GM12878 (cell line): ENCODE measurements around the gene ITPKB. TPM values are rescaled to one million over a fixed set of nuclear protein-coding genes. Genes with fewer than 3 reads are reported as not detected.

Experiments used
- ATAC-seq: fragments of 200-7000 bp; cut with Tn5 transposase; 3 replicates; pipeline ENCODE4 v1.9.1; 2020; ENCODE audit warnings: mild to moderate bottlenecking, moderate library complexity
- BruUV-seq: library from RNA; stranded (reverse); fragments of 400-500 nt; replicated peaks from 2 replicates; lab custom pipeline; 2021; lab: Mats Ljungman, UMichigan
- CTCF ChIA-PET: fragments of 300-600 bp; sonication (Branson Sonifier 250); formaldehyde crosslinking; extraction: SDS; loops from one replicate; lab custom pipeline; 2021; ENCODE audit warnings: inconsistent platforms; lab: Yijun Ruan, JAX
- POLR2A ChIA-PET: fragments of 350-600 bp; formaldehyde crosslinking; extraction: SDS; loops from one replicate; lab custom pipeline; 2021; ENCODE audit warnings: inconsistent platforms; lab: Charles Lee
- RAD21 ChIA-PET: fragments of 300-600 bp; sonication (Branson Sonifier 250); formaldehyde crosslinking; loops from one replicate; lab custom pipeline; 2023; ENCODE audit warnings: antibody characterized with exemption; ENCODE audit not compliant: unreplicated experiment; lab: Charles Lee
- SMC1A ChIA-PET: fragments of 300-600 bp; sonication (Branson Sonifier 250); formaldehyde crosslinking; loops from one replicate; lab custom pipeline; 2023; ENCODE audit not compliant: unreplicated experiment, uncharacterized antibody; lab: Charles Lee
- DNase-seq: peaks from one replicate; pipeline ENCODE4 v3.0.0-alpha.2; 2011; ENCODE audit warnings: low read depth, low spot score
- FAIRE-seq: peaks from 3 replicates; lab custom pipeline; 2011; peaks lifted over from hg19 to GRCh38; lab: Jason Lieb, UNC
- H2AFZ ChIP-seq: 2 replicates; pipeline ENCODE4 v1.6.0; 2011; ENCODE audit warnings: low read depth, low read length, control low read depth; ENCODE audit not compliant: control insufficient read depth
- H3K27ac ChIP-seq: 2 replicates; pipeline ENCODE4 v1.5.1; 2011; ENCODE audit warnings: control low read depth; ENCODE audit not compliant: control insufficient read depth, insufficient read depth
- H3K27me3 ChIP-seq, 2 experiments: replicated peaks in 1 of 2; 2 replicates each; pipeline versions ENCODE4 v1.6.0 to v1.6.1; 2011; ENCODE audit warnings: low read length in 1 of 2; ENCODE audit not compliant: control insufficient read depth in 2 of 2, insufficient read depth in 2 of 2
- H3K36me3 ChIP-seq, 2 experiments: 2 replicates each; pipeline ENCODE4 v1.5.1; 2011; ENCODE audit warnings: low read length in 1 of 2; ENCODE audit not compliant: control insufficient read depth in 2 of 2, insufficient read depth in 2 of 2
- H3K4me1 ChIP-seq: 2 replicates; pipeline ENCODE4 v1.6.1; 2011; ENCODE audit warnings: mild to moderate bottlenecking, low read length, moderate library complexity, mixed read lengths; ENCODE audit not compliant: control insufficient read depth, insufficient read depth
- H3K4me2 ChIP-seq: 2 replicates; pipeline ENCODE4 v1.6.0; 2011; ENCODE audit warnings: control low read depth; ENCODE audit not compliant: control insufficient read depth, insufficient read depth
- H3K4me3 ChIP-seq: fragments of 200-600 bp; sonication (generic); 2 replicates; pipeline ENCODE4 v1.5.1; 2016
- H3K79me2 ChIP-seq: 2 replicates; pipeline ENCODE4 v1.6.0; 2011; ENCODE audit warnings: low read length; ENCODE audit not compliant: control insufficient read depth, insufficient read depth
- H3K9ac ChIP-seq: 2 replicates; pipeline ENCODE4 v1.8.0; 2011; ENCODE audit warnings: low read length, control low read depth, mixed read lengths; ENCODE audit not compliant: control insufficient read depth, insufficient read depth
- H3K9me3 ChIP-seq: replicated peaks from 3 replicates; pipeline ENCODE4 v1.5.1; 2011; ENCODE audit warnings: mild to moderate bottlenecking, low read length; ENCODE audit not compliant: control insufficient read depth, insufficient read depth
- H4K20me1 ChIP-seq: 2 replicates; pipeline ENCODE4 v1.6.0; 2011; ENCODE audit not compliant: control insufficient read depth, insufficient read depth
- BACH1 ChIP-seq: fragments of 450-650 bp; IDR thresholded peaks from 2 replicates; pipeline ENCODE4 v1.6.1; 2017; ENCODE audit warnings: mild to moderate bottlenecking, borderline replicate concordance
- CBX5 ChIP-seq: sonication (generic); IDR thresholded peaks from 2 replicates; pipeline ENCODE4 v1.6.1; 2016; ENCODE audit warnings: low read depth, moderate library complexity, mild to moderate bottlenecking, inconsistent platforms
- CREM ChIP-seq: IDR thresholded peaks from 2 replicates; pipeline ENCODE4 v1.6.1; 2014; ENCODE audit warnings: antibody characterized with exemption, low read depth
- ETV6 ChIP-seq, 2 experiments: fragments of 450-650 bp in 1 of 2; IDR thresholded peaks in 1 of 2; conservative IDR thresholded peaks in 1 of 2; 2 replicates each; pipeline ENCODE4 v1.6.1; 2014; ENCODE audit warnings: antibody characterized with exemption in 1 of 2, borderline replicate concordance in 1 of 2, low read depth in 1 of 2, mild to moderate bottlenecking in 1 of 2, moderate library complexity in 1 of 2
- MLLT1 ChIP-seq: fragments of 450-650 bp; IDR thresholded peaks from 2 replicates; pipeline ENCODE4 v1.6.1; 2016; ENCODE audit warnings: mild to moderate bottlenecking
- NFIC ChIP-seq: IDR thresholded peaks from 2 replicates; pipeline ENCODE4 v1.6.1; 2012; ENCODE audit warnings: low read depth, mild to moderate bottlenecking, inconsistent platforms, low read length, moderate library complexity
- SP1 ChIP-seq: IDR thresholded peaks from one replicate; pipeline ENCODE4 v1.6.1; 2011; ENCODE audit warnings: low read depth, low read length
- SREBF2 ChIP-seq: IDR thresholded peaks from 2 replicates; pipeline ENCODE4 v1.6.1; 2012; ENCODE audit warnings: mild to moderate bottlenecking, low read length
- WGBS: methylation state at CpG from one replicate; pipeline ENCODE4 v1.1.6; 2016; ENCODE audit warnings: low lambda C conversion rate; ENCODE audit not compliant: insufficient replicate concordance, insufficient coverage; ENCODE audit errors: missing lambda C conversion rate; 5-methylcytosine and 5-hydroxymethylcytosine counted together
- in situ Hi-C: fragments of 300-500 bp; cut with MboI; formaldehyde crosslinking; loops from 9 replicates; pipeline ENCODE4 v1.14.3; 2018; ENCODE audit warnings: mixed read lengths
- intact Hi-C: fragments of 100-400 bp; cut with micrococcal nuclease; formaldehyde crosslinking; loops from one replicate; pipeline ENCODE4 v1.14.2; 2022; ENCODE audit not compliant: unreplicated experiment
- polyA plus RNA-seq, 11 experiments: library from polyadenylated mRNA; depleted of rRNA in 4 of 11; unstranded in 6 of 11; stranded (reverse) in 5 of 11; fragments of >200 nt; fragmentation: Nextera tagmentation in 4 of 11; fragmentation: Illumina TruSeq in 1 of 11; extraction: Ambion mirVana in 4 of 11; extraction: Trizol in 1 of 11; gene quantifications; 1 replicate in 1 of 11; 2 replicates in 10 of 11; pipeline versions ENCODE4 v1.2.1 to v1.2.3, GENCODE V29; 2011 to 2016; ENCODE audit warnings: inconsistent platforms in 2 of 11, missing spikeins in 2 of 11, low read depth in 1 of 11
- total RNA-seq, 4 experiments: library from RNA; depleted of rRNA in 3 of 4; stranded (reverse); fragments of >200 nt in 3 of 4; fragmentation: Illumina TruSeq in 1 of 4; extraction: Trizol in 1 of 4; gene quantifications; 2 replicates each; pipeline versions ENCODE4 v1.2.1 to v1.2.3, GENCODE V29; 2013 to 2021
- TF ChIP-seq, protein P1 (sequence below): fragments of 450-650 bp; conservative IDR thresholded peaks from 2 replicates; pipeline ENCODE4 v1.6.1; 2017; ENCODE audit warnings: mild to moderate bottlenecking, moderate library complexity
- TF ChIP-seq, protein P2 (sequence below): fragments of 450-650 bp; IDR thresholded peaks from 2 replicates; pipeline ENCODE4 v1.6.1; 2018; ENCODE audit warnings: borderline replicate concordance, mild to moderate bottlenecking; ENCODE audit not compliant: partially characterized antibody

The ITPKB gene
- total and polyA plus RNA-seq, 10 of the 15 experiments (the other 5 are each of a cell fraction or from before 2014, with no cell fraction given), result 1.3 to 38.7 (median 12.9) TPM

DNA sequence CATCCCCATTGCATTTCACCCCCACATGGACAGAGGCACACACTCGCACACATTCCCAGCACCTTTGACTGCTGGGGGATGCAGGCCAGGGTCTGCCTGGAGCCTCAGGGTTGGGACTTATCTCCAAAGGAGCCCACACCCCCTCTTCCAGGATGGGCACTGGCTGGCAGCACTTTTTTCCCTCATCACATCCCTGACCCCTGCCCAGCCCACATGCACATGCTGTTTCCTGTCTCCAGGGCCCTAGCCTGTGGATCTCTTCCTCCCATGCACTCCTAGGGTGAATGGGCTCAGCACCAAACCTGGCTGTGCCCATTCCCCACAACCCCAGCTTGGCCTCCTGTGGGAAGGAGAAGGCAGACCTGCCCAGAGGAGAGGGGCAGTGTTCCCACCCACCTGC lies 131.3 kb downstream of the ITPKB start:
- Histone ChIP-seq H3K4me1 (no peaks in the 10 kb centered on the region), H4K20me1 (no peaks in the 10 kb centered on the region), H3K27ac (no peak overlapping the region), H3K9ac (no peak overlapping the region), H3K4me2 (no peak overlapping the region), H3K36me3 (no peaks in the 10 kb centered on the region), H3K4me3 (no peak overlapping the region), H3K9me3 (no peaks in the 10 kb centered on the region), H2AFZ (no peak overlapping the region), H3K27me3 (peaks cover 0 to 1% of the 10 kb centered on the region in 2 experiments; a peak in 3 of 4 replicates), H3K79me2 (no peaks in the 10 kb centered on the region)
- BruUV-seq, result no TSS peak
- SMC1A ChIA-PET, result interaction anchor here (2.2 kb wide), 1 partner anchor 183 kb away, joined by 8 read pairs; no protein-coding TSS in a partner anchor
- FAIRE-seq (no peak), DNase-seq (no peak), ATAC-seq (no peak)
- in situ Hi-C loops, result no loop called here
- POLR2A ChIA-PET, result no interaction called here
- intact Hi-C loops, result loop anchor here (1.0 to 10.0 kb wide), 3 partner anchors 61 to 483 kb away; partner anchors contain the start of gene STUM
- 77% methylated on average over 1 of the region's 1 CpG for WGBS
- CTCF ChIA-PET, result interaction anchor here (1.0 to 2.2 kb wide), 10 partner anchors 8 to 504 kb away, joined by 3 to 15 read pairs (median 4); no protein-coding TSS in a partner anchor
- RAD21 ChIA-PET, result interaction anchor here (1.0 kb wide), 1 partner anchor 275 kb away, joined by 3 read pairs; no protein-coding TSS in a partner anchor
- TF ChIP-seq BACH1 (no peak), CREM (no peak), SREBF2 (no peak), SP1 (no peak)
- TF ChIP-seq, protein P1, sequence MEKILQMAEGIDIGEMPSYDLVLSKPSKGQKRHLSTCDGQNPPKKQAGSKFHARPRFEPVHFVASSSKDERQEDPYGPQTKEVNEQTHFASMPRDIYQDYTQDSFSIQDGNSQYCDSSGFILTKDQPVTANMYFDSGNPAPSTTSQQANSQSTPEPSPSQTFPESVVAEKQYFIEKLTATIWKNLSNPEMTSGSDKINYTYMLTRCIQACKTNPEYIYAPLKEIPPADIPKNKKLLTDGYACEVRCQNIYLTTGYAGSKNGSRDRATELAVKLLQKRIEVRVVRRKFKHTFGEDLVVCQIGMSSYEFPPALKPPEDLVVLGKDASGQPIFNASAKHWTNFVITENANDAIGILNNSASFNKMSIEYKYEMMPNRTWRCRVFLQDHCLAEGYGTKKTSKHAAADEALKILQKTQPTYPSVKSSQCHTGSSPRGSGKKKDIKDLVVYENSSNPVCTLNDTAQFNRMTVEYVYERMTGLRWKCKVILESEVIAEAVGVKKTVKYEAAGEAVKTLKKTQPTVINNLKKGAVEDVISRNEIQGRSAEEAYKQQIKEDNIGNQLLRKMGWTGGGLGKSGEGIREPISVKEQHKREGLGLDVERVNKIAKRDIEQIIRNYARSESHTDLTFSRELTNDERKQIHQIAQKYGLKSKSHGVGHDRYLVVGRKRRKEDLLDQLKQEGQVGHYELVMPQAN, result no peak

DNA sequence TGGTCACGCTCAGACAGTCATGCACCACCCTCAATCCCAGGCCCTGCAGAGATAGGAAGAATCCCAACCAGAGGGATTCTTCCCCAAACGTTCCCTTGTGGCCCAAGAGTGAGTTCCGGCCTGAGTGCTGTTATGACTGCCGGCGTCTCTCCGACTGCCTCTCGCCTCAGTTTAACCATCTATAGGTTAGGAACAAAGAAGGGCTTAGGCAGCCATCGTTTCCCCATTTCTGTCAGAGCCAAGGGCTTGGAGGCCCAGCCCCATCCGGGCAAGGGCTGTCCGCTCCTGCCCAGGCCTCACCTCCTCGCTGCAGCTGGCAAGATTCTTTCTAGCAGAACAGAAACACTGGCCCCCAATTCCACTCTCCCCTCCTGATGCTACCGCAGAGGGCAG lies 131.8 kb downstream of the ITPKB start:
- Histone ChIP-seq H3K4me3 (no peak overlapping the region), H3K79me2 (no peaks in the 10 kb centered on the region), H3K9ac (no peak overlapping the region), H2AFZ (no peak overlapping the region), H4K20me1 (no peaks in the 10 kb centered on the region), H3K4me2 (no peak overlapping the region), H3K27ac (no peak overlapping the region), H3K9me3 (no peaks in the 10 kb centered on the region), H3K4me1 (no peaks in the 10 kb centered on the region), H3K36me3 (no peaks in the 10 kb centered on the region), H3K27me3 (peaks cover 0 to 3% of the 10 kb centered on the region in 2 experiments)
- intact Hi-C loops, result loop anchor here (5.0 to 10.0 kb wide), 2 partner anchors 60 to 482 kb away; partner anchors contain the start of gene STUM
- BruUV-seq, result no TSS peak
- ATAC-seq (no peak), FAIRE-seq (no peak), DNase-seq (no peak)
- POLR2A ChIA-PET, result interaction anchor here (0.6 kb wide), 1 partner anchor 93 kb away, joined by 3 read pairs; no protein-coding TSS in a partner anchor
- SMC1A ChIA-PET, result no interaction called here
- 66% methylated on average over 12 of the region's 12 CpGs for WGBS
- RAD21 ChIA-PET, result no interaction called here
- in situ Hi-C loops, result no loop called here
- CTCF ChIA-PET, result interaction anchor here (0.8 to 2.2 kb wide), 6 partner anchors 14 to 219 kb away, joined by 3 to 8 read pairs (median 4); no protein-coding TSS in a partner anchor
- TF ChIP-seq MLLT1, result no peak
- TF ChIP-seq CBX5, result no peak
- TF ChIP-seq, protein P2, sequence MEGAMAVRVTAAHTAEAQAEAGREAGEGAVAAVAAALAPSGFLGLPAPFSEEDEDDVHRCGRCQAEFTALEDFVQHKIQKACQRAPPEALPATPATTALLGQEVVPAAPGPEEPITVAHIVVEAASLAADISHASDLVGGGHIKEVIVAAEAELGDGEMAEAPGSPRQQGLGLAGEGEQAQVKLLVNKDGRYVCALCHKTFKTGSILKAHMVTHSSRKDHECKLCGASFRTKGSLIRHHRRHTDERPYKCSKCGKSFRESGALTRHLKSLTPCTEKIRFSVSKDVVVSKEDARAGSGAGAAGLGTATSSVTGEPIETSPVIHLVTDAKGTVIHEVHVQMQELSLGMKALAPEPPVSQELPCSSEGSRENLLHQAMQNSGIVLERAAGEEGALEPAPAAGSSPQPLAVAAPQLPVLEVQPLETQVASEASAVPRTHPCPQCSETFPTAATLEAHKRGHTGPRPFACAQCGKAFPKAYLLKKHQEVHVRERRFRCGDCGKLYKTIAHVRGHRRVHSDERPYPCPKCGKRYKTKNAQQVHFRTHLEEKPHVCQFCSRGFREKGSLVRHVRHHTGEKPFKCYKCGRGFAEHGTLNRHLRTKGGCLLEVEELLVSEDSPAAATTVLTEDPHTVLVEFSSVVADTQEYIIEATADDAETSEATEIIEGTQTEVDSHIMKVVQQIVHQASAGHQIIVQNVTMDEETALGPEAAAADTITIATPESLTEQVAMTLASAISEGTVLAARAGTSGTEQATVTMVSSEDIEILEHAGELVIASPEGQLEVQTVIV, result no peak
- TF ChIP-seq ETV6 (conservative IDR thresholded peaks at IDR 0.05 in 1 of 2, IDR thresholded peaks at IDR 0.05 in 1 of 2; ENCODE audit: borderline replicate concordance in 1 of 2, low read depth in 1 of 2), result no peak
- TF ChIP-seq NFIC, result no peak
